ENCODE measurements around the gene KIF7. TPM values are rescaled to one million over a fixed set of nuclear protein-coding genes. Genes with fewer than 3 reads are reported as not detected.

The KIF7 gene
- total RNA-seq, 2 donors from 2014 or later = 1.7 to 2.5 TPM

DNA sequence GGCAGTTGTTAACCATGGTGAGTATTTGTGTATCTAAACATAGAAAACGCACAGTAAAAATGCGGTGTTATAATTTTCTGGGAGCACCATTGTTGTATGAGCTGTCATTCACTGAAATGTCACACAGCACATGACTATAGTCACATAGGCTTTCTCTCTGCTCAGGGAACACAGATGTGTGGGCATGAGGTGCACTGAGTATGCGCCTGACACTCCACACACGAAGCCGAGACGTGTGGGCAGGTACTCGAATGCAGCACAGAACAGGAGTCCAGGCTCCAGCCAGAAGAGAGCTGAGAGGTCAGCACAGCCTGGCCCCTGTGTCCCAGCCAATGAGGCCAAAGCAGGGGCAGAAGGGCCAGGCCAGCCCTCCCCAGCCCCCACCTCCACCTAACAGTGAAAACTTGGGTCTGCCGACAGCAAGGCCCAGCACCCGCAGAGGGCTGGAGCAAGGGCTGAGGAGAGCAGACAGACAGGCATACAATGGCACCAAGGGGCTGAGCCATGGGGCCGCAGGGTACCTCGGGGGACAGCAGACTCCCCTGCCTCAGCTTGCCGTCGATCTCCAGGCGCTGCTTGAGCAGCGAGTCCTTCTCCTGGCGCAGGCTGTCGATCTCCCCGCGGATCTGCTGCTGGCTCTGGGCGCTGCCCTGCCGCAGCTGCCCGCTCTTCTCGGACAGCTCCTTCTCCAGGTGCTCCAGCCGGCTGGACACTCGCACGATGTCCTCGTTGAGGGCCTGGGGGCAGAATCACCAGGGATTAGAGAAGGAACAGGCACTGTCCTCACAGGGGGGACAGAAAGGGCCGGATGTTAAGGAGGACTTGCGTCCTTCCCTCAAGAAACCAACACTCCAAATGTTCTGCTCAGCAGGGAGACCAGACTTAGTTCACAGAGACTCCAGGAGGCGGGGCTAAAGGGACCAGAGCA, 24.0 kb downstream of the KIF7 start:
- no peak for DNase-seq
- no peak for ATAC-seq
- intact Hi-C loops (cut with DNase I, micrococcal nuclease) = no loop called here

DNA sequence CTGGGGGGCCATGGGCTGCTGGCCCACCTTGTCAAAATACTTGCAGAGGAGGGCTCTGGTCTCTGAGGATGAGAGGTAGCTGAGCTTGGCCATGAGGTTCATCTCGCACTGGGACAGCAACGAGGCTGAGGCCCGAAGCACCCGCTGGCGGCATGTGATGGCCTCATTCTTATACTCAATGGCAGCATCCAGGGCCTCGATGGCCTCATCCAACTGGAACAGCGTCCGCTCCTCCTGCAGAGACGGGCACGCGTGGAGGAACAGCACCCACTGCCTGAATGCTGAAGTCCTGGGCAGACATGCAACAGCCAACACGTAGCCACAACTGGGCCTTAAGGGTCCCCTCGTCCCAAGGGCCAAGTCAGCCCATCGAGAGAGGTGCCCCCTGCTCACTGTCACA, 25.0 kb downstream of the KIF7 start:
- intact Hi-C loops (cut with DNase I, micrococcal nuclease) = no loop called here
- DNase-seq (no peak), ATAC-seq (no peak)

DNA sequence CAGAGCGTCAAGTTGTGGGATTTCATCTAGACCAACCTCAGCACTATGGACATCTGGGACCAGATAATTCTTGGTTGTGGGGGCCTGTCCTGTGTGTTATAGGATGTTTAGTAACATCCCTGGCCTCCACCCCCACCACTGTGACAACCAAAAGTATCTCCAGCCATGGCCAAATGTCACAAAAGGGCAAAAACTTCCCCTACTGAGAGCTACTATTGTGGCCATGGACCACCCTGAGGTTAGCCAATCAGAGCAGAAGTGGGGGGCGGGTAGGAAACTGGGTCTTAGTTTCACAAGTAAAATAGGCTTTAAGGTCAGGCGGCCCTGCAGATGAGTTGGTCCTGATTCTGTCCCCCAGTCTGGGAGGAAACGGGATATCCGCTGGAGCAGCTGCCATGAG, 25.4 kb downstream of the KIF7 start:
- intact Hi-C loops (cut with DNase I, micrococcal nuclease) = no loop called here
- ATAC-seq = no peak
- no peak for DNase-seq

DNA sequence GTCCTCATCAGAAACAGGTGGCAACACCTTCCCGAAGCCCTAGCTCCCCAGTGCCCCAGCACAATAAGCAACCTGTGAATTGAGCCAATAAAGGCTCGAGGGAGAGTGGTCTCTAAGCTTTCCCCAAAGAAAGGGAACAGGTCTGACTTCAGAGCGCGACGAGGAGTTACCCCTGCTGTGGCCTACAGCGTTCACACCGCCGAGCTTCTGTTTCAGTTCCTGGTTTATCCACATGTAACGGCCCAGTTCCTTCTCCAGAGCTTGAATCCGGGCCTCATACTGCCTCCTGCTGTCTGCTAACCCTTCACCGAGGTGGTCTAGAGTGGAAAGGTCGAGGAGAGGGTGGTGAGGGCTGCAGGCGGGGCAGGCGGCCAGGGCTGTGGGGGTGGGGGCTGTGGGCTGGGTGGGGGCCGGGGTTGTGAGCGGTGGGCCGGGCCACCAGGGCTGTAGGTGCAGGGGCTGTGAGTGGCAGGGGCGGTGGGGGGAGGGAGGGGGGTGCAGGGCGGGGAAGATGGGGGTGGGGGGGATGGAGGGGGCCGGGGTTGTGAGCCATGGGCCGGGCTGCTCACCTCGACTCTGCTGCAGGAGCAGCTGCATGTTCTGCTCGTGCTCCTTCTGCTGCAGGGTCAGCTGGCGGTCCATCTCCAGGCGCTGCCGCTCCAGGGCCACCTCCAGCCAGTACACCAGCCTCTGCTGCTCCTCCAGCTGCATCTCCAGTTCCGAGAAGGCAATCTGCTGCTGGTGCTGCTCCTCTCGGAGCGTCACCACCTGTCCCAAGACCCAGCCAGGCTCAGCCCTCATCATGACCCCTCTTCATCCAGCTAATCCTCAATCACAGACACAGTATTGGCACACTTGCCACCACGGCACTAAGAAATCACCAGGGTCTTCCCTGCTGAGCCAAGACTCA, 26.2 kb downstream of the KIF7 start:
- ATAC-seq (no peak), DNase-seq (no peak)
- intact Hi-C loops (cut with DNase I, micrococcal nuclease) = no loop called here

DNA sequence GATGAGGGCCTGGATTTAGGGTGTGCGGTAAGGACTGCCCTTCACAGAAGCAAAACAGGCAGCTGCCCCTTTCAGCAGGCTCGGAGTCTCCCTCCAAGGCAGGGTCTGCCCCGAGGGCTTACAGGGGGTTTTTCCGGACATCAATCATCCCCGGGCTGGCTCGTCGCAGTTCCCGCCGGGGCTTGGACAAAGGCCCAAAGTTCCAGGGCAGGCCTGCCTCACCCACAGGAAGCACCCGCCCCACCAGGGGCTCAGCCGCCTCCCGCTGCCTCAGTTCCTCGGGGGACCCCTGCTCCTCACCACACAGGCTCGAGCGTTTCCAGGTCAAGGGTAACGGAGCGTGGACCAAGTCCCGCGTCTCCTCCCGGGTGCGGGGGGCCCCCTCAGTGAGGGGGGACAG, 27.0 kb downstream of the KIF7 start:
- intact Hi-C loops (cut with DNase I, micrococcal nuclease) = no loop called here
- no peak for DNase-seq
- ATAC-seq = no peak

DNA sequence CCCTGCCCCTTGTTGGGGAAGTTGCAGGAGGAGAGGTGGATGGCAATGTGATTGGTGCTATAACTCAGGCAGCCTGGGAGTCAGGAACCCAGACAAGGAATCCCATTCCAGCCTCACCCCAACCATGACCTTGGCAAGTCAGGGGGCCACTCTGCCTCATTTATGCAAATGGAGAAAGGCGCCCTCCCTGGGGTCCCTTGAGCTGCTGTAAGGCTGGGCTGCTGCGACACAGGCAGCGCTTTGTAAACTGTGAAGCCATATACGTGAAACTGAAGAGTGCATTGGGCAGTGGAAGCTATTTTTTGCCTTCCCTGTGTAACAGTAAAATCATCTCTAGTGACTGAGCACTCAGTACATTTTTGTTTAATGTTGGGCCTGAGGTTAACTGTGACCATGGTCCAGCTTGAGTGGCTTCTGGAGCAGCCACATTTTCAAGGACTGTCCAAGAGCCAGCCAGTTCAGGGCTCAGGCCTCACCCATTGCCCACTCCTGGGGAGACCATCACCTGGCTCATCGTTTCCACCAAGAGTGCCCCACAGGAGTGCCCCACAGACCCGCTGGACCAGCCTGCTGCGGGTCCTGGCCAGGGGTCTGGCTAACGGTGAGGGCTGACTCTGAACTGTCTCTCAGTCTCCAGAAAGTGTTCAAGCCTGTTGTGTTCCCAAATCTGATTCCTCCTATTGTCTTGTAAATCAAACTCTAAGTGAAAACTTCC, 27.9 kb downstream of the KIF7 start:
- intact Hi-C loops (cut with DNase I, micrococcal nuclease) = no loop called here
- ATAC-seq (no peak), DNase-seq (no peak)

DNA sequence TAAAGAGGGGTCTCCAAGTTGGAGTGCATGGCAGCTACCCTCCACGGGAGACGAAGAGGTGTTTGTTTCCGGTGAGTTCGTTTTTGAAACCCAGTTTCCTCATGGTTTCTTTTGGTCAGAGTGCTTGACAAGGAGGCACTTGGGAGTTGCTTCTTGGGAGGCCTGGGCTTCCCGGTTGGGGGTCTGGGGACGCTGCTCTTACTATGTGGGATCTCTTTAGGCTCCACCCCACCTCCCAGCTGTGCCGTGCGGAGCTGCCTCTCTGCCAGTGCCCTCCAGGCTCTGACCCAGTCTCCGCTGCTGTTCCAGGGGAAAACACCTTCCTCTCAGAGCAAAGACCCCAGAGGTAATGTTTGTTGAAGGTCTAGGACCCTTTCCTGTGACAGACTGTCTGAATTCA, 29.6 kb downstream of the KIF7 start:
- ATAC-seq = no peak
- no peak for DNase-seq
- intact Hi-C loops (cut with DNase I, micrococcal nuclease) = no loop called here

- DNase-seq (no peak), ATAC-seq (no peak)
- intact Hi-C loops (cut with DNase I, micrococcal nuclease) = no loop called here
Observed at GRCh38 chr15:89623165-89623564, 32.1 kb downstream of the KIF7 start.

DNA sequence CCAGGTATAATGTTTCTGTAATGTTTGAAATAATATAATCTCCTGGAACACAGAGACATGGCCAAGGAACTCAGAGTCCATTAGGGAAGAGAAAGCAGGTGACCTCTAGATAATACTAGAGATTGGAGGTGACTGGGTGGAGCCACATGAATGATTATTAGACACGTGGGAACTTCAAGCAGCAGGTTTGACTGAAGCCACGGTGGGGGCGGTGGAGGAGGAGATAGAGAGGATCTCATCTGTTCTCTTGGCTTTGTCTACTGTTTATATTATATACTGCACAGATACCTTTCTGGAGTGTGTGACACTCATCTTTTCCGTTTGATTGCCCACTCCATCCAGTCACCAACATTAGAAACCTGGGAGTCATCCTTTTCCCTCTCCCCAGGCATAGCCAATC, 33.7 kb downstream of the KIF7 start:
- ATAC-seq (no peak), DNase-seq (no peak)
- intact Hi-C loops (cut with DNase I, micrococcal nuclease) = no loop called here

- no peak for ATAC-seq
- intact Hi-C loops (cut with DNase I, micrococcal nuclease) = no loop called here
- DNase-seq = no peak
Observed at GRCh38 chr15:89616228-89616627, 39.0 kb downstream of the KIF7 start.

DNA sequence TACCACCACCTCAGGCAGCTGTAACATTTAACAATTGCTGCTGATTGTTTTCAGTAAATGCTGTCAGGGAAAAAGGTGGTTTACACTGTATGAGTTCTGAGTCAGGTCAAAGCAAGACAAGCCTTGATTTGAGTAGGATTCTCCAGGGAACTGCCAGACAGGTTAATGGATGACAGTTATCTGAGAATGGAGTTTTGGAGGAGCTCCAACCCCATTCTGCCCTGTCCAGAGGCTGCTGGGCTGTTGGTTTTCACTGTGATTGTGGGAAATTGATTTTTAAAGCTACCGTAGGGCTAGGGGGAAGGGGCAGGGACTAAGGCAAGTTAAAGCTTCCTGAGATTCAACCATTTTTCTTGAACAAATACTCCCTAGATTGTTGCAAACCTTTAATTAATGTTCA, 40.1 kb downstream of the KIF7 start:
- DNase-seq = no peak
- intact Hi-C loops (cut with DNase I, micrococcal nuclease) = no loop called here
- no peak for ATAC-seq

DNA sequence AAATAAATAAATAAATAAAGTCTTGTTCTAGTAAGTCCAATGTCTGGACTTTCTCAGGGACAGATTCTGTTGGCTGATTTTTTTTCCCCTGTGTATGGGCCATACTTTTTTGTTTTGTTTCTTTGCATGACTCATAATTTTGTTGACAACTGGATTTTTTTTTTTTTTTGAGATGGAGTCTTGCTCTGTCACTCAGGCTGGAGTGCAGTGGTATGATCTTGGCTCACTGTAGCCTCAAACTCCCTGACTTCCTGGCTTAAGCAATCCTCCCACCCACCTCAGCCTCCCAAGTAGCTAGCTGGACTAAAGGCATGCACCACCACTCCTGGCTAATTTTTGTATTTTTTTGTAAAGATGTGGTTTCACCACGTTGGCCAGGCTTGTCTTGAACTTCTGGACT, 41.1 kb downstream of the KIF7 start:
- DNase-seq (no peak), ATAC-seq (no peak)
- intact Hi-C loops (cut with DNase I, micrococcal nuclease) = no loop called here

DNA sequence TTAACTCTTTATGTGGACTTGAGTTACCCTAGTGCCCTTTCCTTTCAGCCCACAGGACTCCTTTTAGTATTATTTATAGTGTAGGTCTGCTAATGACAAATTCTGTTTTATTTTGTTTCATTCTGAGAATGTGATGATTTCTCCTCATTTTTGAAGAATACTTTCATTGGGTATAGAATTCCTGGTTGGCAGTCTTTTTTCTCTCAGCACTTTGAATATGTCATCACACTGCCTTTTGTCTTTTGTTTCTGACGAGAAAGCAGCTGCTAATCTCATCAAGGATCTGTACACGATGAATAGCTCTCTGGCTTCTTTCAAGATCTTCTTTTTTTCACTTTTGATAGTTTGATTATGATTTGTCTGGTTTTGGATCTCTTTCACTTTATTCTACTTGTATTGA, 42.2 kb downstream of the KIF7 start:
- DNase-seq (no peak), ATAC-seq (no peak)
- intact Hi-C loops (cut with DNase I, micrococcal nuclease) = no loop called here

DNA sequence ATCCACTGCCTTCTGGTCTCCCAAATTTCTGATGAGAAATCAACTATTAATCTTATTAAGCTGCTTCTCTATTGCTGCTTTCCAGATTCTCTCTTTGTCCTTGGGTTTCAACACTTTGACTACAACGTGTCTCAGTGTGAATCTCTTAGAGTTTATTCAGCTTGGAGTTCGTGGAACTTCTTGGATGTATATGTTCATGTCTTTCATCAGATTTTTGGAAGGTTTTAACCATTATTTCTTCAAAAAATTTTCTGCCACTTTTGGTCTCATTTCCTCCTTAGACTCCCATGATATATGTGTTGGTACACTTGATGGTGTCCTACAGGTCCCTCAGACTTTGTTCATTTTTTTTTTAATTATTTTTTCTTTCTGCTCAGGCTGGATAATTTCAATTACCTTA, 44.0 kb downstream of the KIF7 start:
- DNase-seq = no peak
- ATAC-seq = no peak
- intact Hi-C loops (cut with DNase I, micrococcal nuclease) = no loop called here

- intact Hi-C loops (cut with DNase I, micrococcal nuclease) = no loop called here
- ATAC-seq = no peak
- DNase-seq = no peak
Observed at GRCh38 chr15:89599021-89599420, 56.2 kb downstream of the KIF7 start.

GRCh38 chr15:89593018-89593417, 62.2 kb downstream of the KIF7 start:
- ATAC-seq (no peak), DNase-seq (no peak)
- intact Hi-C loops (cut with DNase I, micrococcal nuclease) = no loop called here

- intact Hi-C loops (cut with DNase I, micrococcal nuclease) = no loop called here
- ATAC-seq (no peak), DNase-seq (no peak)
Observed at GRCh38 chr15:89591834-89592233, 63.4 kb downstream of the KIF7 start.

GRCh38 chr15:89587955-89588354, 67.3 kb downstream of the KIF7 start:
- ATAC-seq (no peak), DNase-seq (no peak)
- intact Hi-C loops (cut with DNase I, micrococcal nuclease) = no loop called here

- intact Hi-C loops (cut with DNase I, micrococcal nuclease) = no loop called here
- no peak for DNase-seq
- ATAC-seq = no peak
Observed at GRCh38 chr15:89586651-89587050, 68.6 kb downstream of the KIF7 start.

Data from left colon (tissue), 2 donors.